ENCODE results near the gene SOX6. TPM values are rescaled to one million over a fixed set of nuclear protein-coding genes. Genes with fewer than 3 reads are reported as not detected.
A peak's percentile ranks its signal among the peaks of the same experiment; 100 is the strongest.

Gene SOX6
- total RNA-seq, 1 experiment from 2014 or later, result 18.4 TPM

DNA sequence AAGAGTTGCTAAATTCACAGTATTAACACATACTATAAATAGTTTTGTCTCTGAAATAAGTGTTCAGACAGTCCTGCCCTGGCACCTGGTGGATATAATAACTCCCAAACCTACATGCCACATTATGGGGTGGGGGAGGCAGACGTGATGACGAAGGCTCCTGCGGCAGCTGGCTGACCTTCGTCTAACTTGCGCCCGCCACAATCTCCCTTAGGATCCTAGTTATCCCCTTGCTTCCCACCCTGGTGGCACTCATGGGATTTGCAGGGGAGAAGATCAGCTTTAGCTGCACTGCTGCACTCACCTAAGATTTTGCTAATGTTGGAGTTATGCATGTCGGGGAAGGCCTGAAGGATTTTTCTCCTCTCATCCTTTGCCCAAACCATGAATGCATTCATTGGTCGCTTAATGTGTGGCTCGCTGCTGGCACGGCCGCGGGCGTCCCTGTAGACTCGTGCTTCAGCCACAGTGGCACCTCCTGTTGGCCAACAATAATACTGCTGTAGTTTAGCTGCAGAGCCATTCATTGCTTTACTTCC, 367.6 kb downstream of the SOX6 start:
- DNase-seq, result no peak
- Mint-ChIP-seq H3K27me3 (ENCODE audit: unreplicated experiment) (no peaks in the 10 kb centered on the region), H3K4me3 (ENCODE audit: low read depth, unreplicated experiment) (no peak overlapping the region), H3K4me1 (ENCODE audit: low read depth, unreplicated experiment) (peaks cover 8% of the 10 kb centered on the region), H3K36me3 (ENCODE audit: insufficient read depth, unreplicated experiment) (no peaks in the 10 kb centered on the region), H3K27ac (ENCODE audit: unreplicated experiment) (no peak overlapping the region), H3K9me3 (ENCODE audit: low read depth, unreplicated experiment) (no peaks in the 10 kb centered on the region)
- intact Hi-C loops (cut with micrococcal nuclease; ENCODE audit: unreplicated experiment), result no loop called here
- CTCF ChIA-PET, result interaction anchor here (0.7 to 1.2 kb wide), 2 partner anchors 21 to 22 kb away, joined by 3 to 4 read pairs; no protein-coding TSS in a partner anchor
- no TSS peak for BruUV-seq (replicated peaks)
- peak; percentile 26 for TF ChIP-seq CTCF (IDR thresholded peaks at IDR 0.05; ENCODE audit: unreplicated experiment)

DNA sequence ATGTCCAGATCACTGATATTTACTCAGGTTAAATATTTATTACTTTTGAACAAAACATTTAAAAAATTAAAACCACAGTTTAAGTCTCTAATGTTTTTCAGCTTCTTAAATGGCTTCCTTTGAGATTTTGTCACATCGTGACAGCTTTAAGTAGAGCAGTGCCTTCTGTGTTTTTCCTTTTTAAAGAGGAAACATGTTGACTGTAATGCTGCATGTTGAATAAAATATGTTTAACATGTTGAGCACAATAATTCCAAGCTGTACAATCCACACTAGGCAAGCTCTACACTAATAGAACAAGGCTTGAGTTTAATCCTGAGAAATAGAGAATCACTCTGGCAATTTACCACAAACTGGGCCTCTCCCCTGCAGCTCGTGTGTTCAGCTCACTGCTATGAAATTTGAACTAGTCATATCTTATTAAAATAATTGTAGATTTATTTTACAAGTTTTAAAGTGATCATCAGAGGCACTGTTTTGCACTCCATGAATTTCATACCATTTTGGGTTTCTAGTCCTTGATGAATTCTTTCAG, 368.3 kb downstream of the SOX6 start:
- intact Hi-C loops (cut with micrococcal nuclease; ENCODE audit: unreplicated experiment), result no loop called here
- no peak for DNase-seq
- Mint-ChIP-seq H3K27me3 (ENCODE audit: unreplicated experiment) (no peaks in the 10 kb centered on the region), H3K27ac (ENCODE audit: unreplicated experiment) (no peak overlapping the region), H3K4me1 (ENCODE audit: low read depth, unreplicated experiment) (peaks cover 8% of the 10 kb centered on the region), H3K9me3 (ENCODE audit: low read depth, unreplicated experiment) (no peaks in the 10 kb centered on the region), H3K36me3 (ENCODE audit: insufficient read depth, unreplicated experiment) (no peaks in the 10 kb centered on the region), H3K4me3 (ENCODE audit: low read depth, unreplicated experiment) (no peak overlapping the region)
- no peak for TF ChIP-seq CTCF (IDR thresholded peaks at IDR 0.05; ENCODE audit: unreplicated experiment)
- no TSS peak for BruUV-seq (replicated peaks)
- CTCF ChIA-PET, result no interaction called here

- intact Hi-C loops (cut with micrococcal nuclease; ENCODE audit: unreplicated experiment), result no loop called here
- BruUV-seq (replicated peaks), result no TSS peak
- CTCF ChIA-PET, result no interaction called here
- Mint-ChIP-seq H3K27me3 (ENCODE audit: unreplicated experiment) (no peaks in the 10 kb centered on the region), H3K27ac (ENCODE audit: unreplicated experiment) (no peak overlapping the region), H3K36me3 (ENCODE audit: insufficient read depth, unreplicated experiment) (no peaks in the 10 kb centered on the region), H3K4me1 (ENCODE audit: low read depth, unreplicated experiment) (peaks cover 7% of the 10 kb centered on the region), H3K9me3 (ENCODE audit: low read depth, unreplicated experiment) (no peaks in the 10 kb centered on the region), H3K4me3 (ENCODE audit: low read depth, unreplicated experiment) (no peak overlapping the region)
- no peak for DNase-seq
- TF ChIP-seq CTCF (IDR thresholded peaks at IDR 0.05; ENCODE audit: unreplicated experiment), result no peak
Measured at GRCh38 chr11:15987046-15987445, 369.3 kb downstream of the SOX6 start.

DNA sequence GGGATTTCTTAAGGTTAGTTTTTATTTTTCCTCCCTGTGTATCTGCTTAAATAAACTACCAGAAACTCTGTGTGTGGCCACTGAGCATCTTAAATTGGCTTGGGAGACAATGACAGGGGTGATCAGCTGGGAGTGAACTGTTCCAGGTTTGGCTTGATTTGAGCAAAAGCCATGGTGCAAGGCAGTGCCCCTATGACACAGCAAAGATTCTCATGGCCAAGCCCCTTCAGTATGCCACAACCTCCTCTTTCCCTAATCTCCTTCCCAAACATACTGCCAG, 370.5 kb downstream of the SOX6 start:
- CTCF ChIA-PET, result no interaction called here
- Mint-ChIP-seq H3K36me3 (ENCODE audit: insufficient read depth, unreplicated experiment) (no peaks in the 10 kb centered on the region), H3K4me3 (ENCODE audit: low read depth, unreplicated experiment) (no peak overlapping the region), H3K4me1 (ENCODE audit: low read depth, unreplicated experiment) (no peaks in the 10 kb centered on the region), H3K9me3 (ENCODE audit: low read depth, unreplicated experiment) (no peaks in the 10 kb centered on the region), H3K27me3 (ENCODE audit: unreplicated experiment) (no peaks in the 10 kb centered on the region), H3K27ac (ENCODE audit: unreplicated experiment) (no peak overlapping the region)
- BruUV-seq (replicated peaks), result no TSS peak
- intact Hi-C loops (cut with micrococcal nuclease; ENCODE audit: unreplicated experiment), result no loop called here
- TF ChIP-seq CTCF (IDR thresholded peaks at IDR 0.05; ENCODE audit: unreplicated experiment), result no peak
- DNase-seq, result no peak

Measured in Calu3 (cell line).